K562 (cell line): ENCODE results near the gene RALGPS1. TPM values are rescaled to one million over a fixed set of nuclear protein-coding genes. Genes with fewer than 3 reads are reported as not detected.

Experiments used
- ATAC-seq: fragments of 200-7000 bp; cut with Tn5 transposase; 3 replicates; pipeline ENCODE4 v1.9.1; 2020; ENCODE audit warnings: moderate library complexity
- BruUV-seq: library from RNA; stranded (reverse); fragments of 400-500 nt; replicated peaks from 2 replicates; lab custom pipeline; 2021; lab: Mats Ljungman, UMichigan
- CTCF ChIA-PET: fragments of 300-600 bp; formaldehyde crosslinking; extraction: SDS; loops from one replicate; lab custom pipeline; 2021; ENCODE audit warnings: low intra/inter-chr PET ratio; lab: Yijun Ruan, JAX
- POLR2A ChIA-PET: fragments of 300-600, 350-650 bp; sonication (Branson Sonifier 250); formaldehyde crosslinking; extraction: SDS; loops from one replicate; lab custom pipeline; 2021; ENCODE audit warnings: antibody characterized with exemption, inconsistent platforms; lab: Yijun Ruan, JAX
- DNase-seq, 4 experiments: peaks; one replicate each; pipeline versions ENCODE4 v3.0.0 to v3.0.0-alpha.2; 2011 to 2018; ENCODE audit warnings: low spot score in 3 of 4, mixed read lengths in 3 of 4; ENCODE audit errors: extremely low read depth in 1 of 4
- FAIRE-seq: peaks from 2 replicates; lab custom pipeline; 2011; peaks lifted over from hg19 to GRCh38; lab: Jason Lieb, UNC
- H2AFZ ChIP-seq: 2 replicates; pipeline ENCODE4 v1.6.0; 2011; ENCODE audit warnings: low read depth, low read length, control low read depth, inconsistent platforms
- H3K27ac ChIP-seq: fragments of 200-600 bp; 3 replicates; pipeline ENCODE4 v1.8.0; 2011; ENCODE audit warnings: low read depth, mild to moderate bottlenecking, control low read depth, inconsistent platforms, low read length, moderate library complexity, mixed read lengths; ENCODE audit errors: extremely low read depth
- H3K27me3 ChIP-seq, 2 experiments: fragments of 300-600 bp in 1 of 2; 2 replicates in 1 of 2; 3 replicates in 1 of 2; pipeline versions ENCODE4 v1.6.0 to v1.8.0; 2011; ENCODE audit warnings: inconsistent platforms in 2 of 2, low read length in 2 of 2, mild to moderate bottlenecking in 1 of 2, mixed read lengths in 1 of 2, moderate library complexity in 1 of 2; ENCODE audit not compliant: control insufficient read depth in 2 of 2, insufficient read depth in 2 of 2
- H3K36me3 ChIP-seq: fragments of 300-600 bp; 3 replicates; pipeline ENCODE4 v1.8.0; 2011; ENCODE audit warnings: mild to moderate bottlenecking, low read length, inconsistent platforms; ENCODE audit not compliant: control insufficient read depth, insufficient read depth
- H3K4me1 ChIP-seq, 2 experiments: fragments of 200-600 bp in 1 of 2; replicated peaks in 1 of 2; 2 replicates in 1 of 2; 3 replicates in 1 of 2; pipeline versions ENCODE4 v1.5.1 to v1.8.0; 2011; ENCODE audit warnings: inconsistent platforms in 2 of 2, low read length in 2 of 2, mild to moderate bottlenecking in 1 of 2, mixed read lengths in 1 of 2, moderate library complexity in 1 of 2; ENCODE audit not compliant: control insufficient read depth in 2 of 2, insufficient read depth in 2 of 2
- H3K4me2 ChIP-seq: 2 replicates; pipeline ENCODE4 v1.6.1; 2011; ENCODE audit warnings: low read length, control low read depth, inconsistent platforms, mixed read lengths; ENCODE audit not compliant: insufficient read depth
- H3K4me3 ChIP-seq: fragments of 200-600 bp; sonication (generic), shearing (Covaris generic); 2 replicates; pipeline ENCODE4 v1.5.1; 2016; ENCODE audit warnings: control low read depth, inconsistent platforms
- H3K79me2 ChIP-seq: fragments of 200-600 bp; 3 replicates; pipeline ENCODE4 v1.8.0; 2011; ENCODE audit warnings: low read length, inconsistent platforms; ENCODE audit not compliant: control insufficient read depth, insufficient read depth
- H3K9ac ChIP-seq, 2 experiments: 2 replicates each; pipeline versions ENCODE4 v1.6.0 to v1.6.1; 2011; ENCODE audit warnings: low read depth in 2 of 2, low read length in 2 of 2, control low read depth in 1 of 2, inconsistent platforms in 1 of 2, mild to moderate bottlenecking in 1 of 2, mixed read lengths in 1 of 2; ENCODE audit not compliant: insufficient read depth in 1 of 2
- H3K9me1 ChIP-seq: one replicate; pipeline ENCODE4 v1.6.0; 2011; ENCODE audit warnings: inconsistent platforms, mild to moderate bottlenecking, low read length, moderate library complexity; ENCODE audit not compliant: control insufficient read depth, insufficient read depth
- H3K9me3 ChIP-seq: replicated peaks from 2 replicates; pipeline ENCODE4 v1.5.1; 2011; ENCODE audit warnings: low read depth, low read length, inconsistent platforms; ENCODE audit not compliant: control insufficient read depth, insufficient read depth
- H4K20me1 ChIP-seq: replicated peaks from 2 replicates; pipeline ENCODE4 v1.6.1; 2011; ENCODE audit warnings: low read length, inconsistent platforms, mixed read lengths; ENCODE audit not compliant: control insufficient read depth, insufficient read depth
- BCOR ChIP-seq: fragments of 450-650 bp; IDR thresholded peaks from 2 replicates; pipeline ENCODE4 v1.6.1; 2016
- BHLHE40 ChIP-seq: IDR thresholded peaks from 2 replicates; pipeline ENCODE4 v1.6.1; 2011; ENCODE audit warnings: low read length, improper control_type of control experiment
- BRD9 ChIP-seq: fragments of 450-650 bp; IDR thresholded peaks from 2 replicates; pipeline ENCODE4 v1.6.1; 2018; ENCODE audit warnings: low read depth; ENCODE audit not compliant: partially characterized antibody
- CC2D1A ChIP-seq: fragments of 450-650 bp; IDR thresholded peaks from 2 replicates; pipeline ENCODE4 v1.6.1; 2017; ENCODE audit warnings: mild to moderate bottlenecking
- GABPB2 ChIP-seq: fragments of 250-450 bp; sonication (Bioruptor Pico); conservative IDR thresholded peaks from 2 replicates; pipeline ENCODE4 v1.5.1; 2021; ENCODE audit warnings: mild to moderate bottlenecking
- GTF2E2 ChIP-seq: fragments of 200-800 bp; sonication (Bioruptor generic); IDR thresholded peaks from 2 replicates; pipeline ENCODE4 v1.6.1; 2016; ENCODE audit warnings: missing genetic modification characterization, missing compliant biosample characterization
- KDM2B ChIP-seq: fragments of 250-450 bp; sonication (Bioruptor Pico); IDR thresholded peaks from 2 replicates; pipeline ENCODE4 v1.8.0; 2021; ENCODE audit warnings: mild to moderate bottlenecking, moderate library complexity
- KDM5B ChIP-seq: fragments of 200-600 bp; sonication (generic); IDR thresholded peaks from 2 replicates; pipeline ENCODE4 v1.6.1; 2012; ENCODE audit warnings: low read depth, mild to moderate bottlenecking, moderate library complexity, low read length, control low read depth, inconsistent platforms; ENCODE audit not compliant: insufficient replicate concordance
- MEIS2 ChIP-seq: fragments of 450-650 bp; IDR thresholded peaks from 2 replicates; pipeline ENCODE4 v1.6.1; 2014; ENCODE audit warnings: mild to moderate bottlenecking; ENCODE audit not compliant: partially characterized antibody
- RBM25 ChIP-seq: fragments of 200-400 bp; formaldehyde crosslinking; IDR thresholded peaks from 2 replicates; pipeline ENCODE4 v1.6.1; 2018; ENCODE audit warnings: low read length, low read depth, moderate library complexity; ENCODE audit not compliant: severe bottlenecking
- RFX1 ChIP-seq: fragments of 450-650 bp; IDR thresholded peaks from 2 replicates; pipeline ENCODE4 v1.6.1; 2016; ENCODE audit warnings: mild to moderate bottlenecking, moderate library complexity
- ZNF77 ChIP-seq: fragments of 250-450 bp; sonication (Bioruptor Pico); IDR thresholded peaks from 2 replicates; pipeline ENCODE4 v1.5.0; 2020
- WGBS: fragments of 100-300 bp; shearing (Covaris generic); methylation state at CpG from one replicate; pipeline ENCODE4 v1.1.6; 2016; ENCODE audit warnings: low coverage, mixed read lengths; ENCODE audit not compliant: insufficient coverage; ENCODE audit errors: missing lambda C conversion rate; 5-methylcytosine and 5-hydroxymethylcytosine counted together
- in situ Hi-C: fragments of 300-500 bp; cut with MboI; formaldehyde crosslinking; loops from 4 replicates; pipeline ENCODE4 v1.15.0; 2018; ENCODE audit warnings: inconsistent platforms, mixed read lengths
- intact Hi-C: fragments of 100-400 bp; cut with micrococcal nuclease; formaldehyde crosslinking; loops from 2 replicates; pipeline ENCODE4 v1.14.2; 2022
- polyA plus RNA-seq, 8 experiments: library from polyadenylated mRNA; depleted of rRNA in 4 of 8; stranded (reverse) in 5 of 8; unstranded in 3 of 8; fragments of >200 nt; fragmentation: Nextera tagmentation in 2 of 8; fragmentation: Illumina TruSeq in 1 of 8; extraction: Ambion mirVana in 2 of 8; extraction: Trizol in 1 of 8; gene quantifications; 2 replicates each; pipeline versions ENCODE4 v1.2.1 to v1.2.3, GENCODE V29; 2011 to 2014; ENCODE audit warnings: inconsistent platforms in 1 of 8, missing spikeins in 1 of 8
- total RNA-seq, 7 experiments: library from RNA; depleted of rRNA in 6 of 7; stranded (reverse); fragments of >200 nt in 6 of 7; fragmentation: Illumina TruSeq in 2 of 7; extraction: Trizol in 2 of 7; gene quantifications; 2 replicates each; pipeline versions ENCODE4 v1.2.1 to v1.2.3, GENCODE V29; 2011 to 2021; ENCODE audit warnings: low replicate concordance in 1 of 7

The RALGPS1 gene
- total and polyA plus RNA-seq, 9 of the 15 experiments (the other 6 are each of a cell fraction or from before 2014, with no cell fraction given) = 0.04 to 2.6 (median 1.5) TPM

DNA sequence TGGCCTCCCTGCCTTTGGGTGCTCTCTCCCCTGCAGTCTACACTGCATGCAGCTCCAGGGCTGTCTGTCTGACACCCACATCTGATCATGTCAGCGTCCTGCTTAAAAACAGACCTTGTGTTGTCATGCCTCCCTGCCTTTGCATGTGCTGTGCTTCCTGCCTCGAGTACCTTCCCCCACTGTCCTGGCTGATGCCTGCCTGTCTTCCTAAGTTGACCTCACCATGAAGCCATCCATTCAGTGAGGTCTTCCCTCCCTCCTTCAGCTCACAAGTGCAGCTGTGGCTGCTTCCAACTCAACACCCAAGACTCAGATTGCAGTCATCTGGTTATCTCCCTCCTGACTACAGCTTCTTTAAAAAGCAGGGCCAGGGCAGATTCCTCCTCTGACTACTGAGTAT, 202.4 kb downstream of the RALGPS1 start (continued):
- TF ChIP-seq KDM5B (no peak), RFX1 (no peak), ZNF77 (CRISPR knock-in tag) (no peak), BCOR (no peak), GTF2E2 (tag) (0 out of 2 replicates have a peak, but pooled peaks have one; percentile 24), RBM25 (no peak), BHLHE40 (0 out of 2 replicates have a peak, but pooled peaks have one; percentile 20), CC2D1A (no peak), GABPB2 (no peak), KDM2B (no peak)

GRCh38 chr9:127117801-127118200, 203.2 kb downstream of the RALGPS1 start:
- no TSS peak for BruUV-seq
- no peak for FAIRE-seq
- intact Hi-C loops (no loop called here), in situ Hi-C loops (no loop called here)
- Histone ChIP-seq H3K4me1 (peaks cover 0 to 12% of the 10 kb centered on the region in 2 experiments; a peak in 3 of 5 replicates), H3K4me3 (no peak overlapping the region), H2AFZ (no peak overlapping the region), H3K27ac (no peak overlapping the region), H3K9me1 (no peaks in the 10 kb centered on the region), H3K36me3 (no peaks in the 10 kb centered on the region), H3K27me3 (peaks cover 23 to 69% of the 10 kb centered on the region in 2 experiments; a peak in 4 of 5 replicates), H3K9me3 (no peaks in the 10 kb centered on the region), H4K20me1 (peaks cover 18% of the 10 kb centered on the region), H3K9ac (no peak overlapping the region), H3K4me2 (no peak overlapping the region), H3K79me2 (no peaks in the 10 kb centered on the region)
- no peak for ATAC-seq
- DNase-seq = no peak
- 8% methylated on average over 4 of the region's 4 CpGs for WGBS
- TF ChIP-seq BRD9 (no peak), MEIS2 (peak; percentile 3)
- ChIA-PET POLR2A (interaction anchor here (0.6 to 1.5 kb wide), 3 partner anchors 47 to 423 kb away, joined by 3 read pairs; no protein-coding TSS in a partner anchor), CTCF (no interaction called here)
